Hepatocyte (in vitro differentiated cells): ENCODE measurements around the gene FBXL13. TPM values are rescaled to one million over a fixed set of nuclear protein-coding genes. Genes with fewer than 3 reads are reported as not detected.

Experiments used
- DNase-seq: peaks from one replicate; pipeline ENCODE4 v3.0.0-alpha.2; 2016; ENCODE audit warnings: low spot score
- H2AFZ ChIP-seq: fragments of 200-600 bp; sonication (generic); 2 replicates; pipeline ENCODE4 v1.6.0; 2016; ENCODE audit warnings: antibody characterized with exemption, mild to moderate bottlenecking
- H3K27ac ChIP-seq: fragments of 200-600 bp; sonication (generic); 2 replicates; pipeline ENCODE4 v1.5.1; 2016; ENCODE audit warnings: mild to moderate bottlenecking
- H3K27me3 ChIP-seq: fragments of 200-600 bp; sonication (generic); 2 replicates; pipeline ENCODE4 v1.6.1; 2016
- H3K36me3 ChIP-seq: fragments of 200-600 bp; sonication (generic); replicated peaks from 2 replicates; pipeline ENCODE4 v1.5.1; 2016; ENCODE audit warnings: low read depth; ENCODE audit not compliant: insufficient read depth
- H3K4me1 ChIP-seq: fragments of 200-600 bp; sonication (generic); 2 replicates; pipeline ENCODE4 v1.5.1; 2016; ENCODE audit warnings: mild to moderate bottlenecking, moderate library complexity; ENCODE audit not compliant: insufficient read depth
- H3K4me2 ChIP-seq: fragments of 200-600 bp; sonication (generic); 2 replicates; pipeline ENCODE4 v1.6.0; 2016
- H3K4me3 ChIP-seq: fragments of 200-600 bp; sonication (generic); 2 replicates; pipeline ENCODE4 v1.5.1; 2016; ENCODE audit warnings: mild to moderate bottlenecking
- H3K79me2 ChIP-seq: fragments of 200-600 bp; sonication (generic); 2 replicates; pipeline ENCODE4 v1.6.0; 2017; ENCODE audit warnings: mild to moderate bottlenecking
- H3K9me2 ChIP-seq: fragments of 200-600 bp; sonication (generic); replicated peaks from 2 replicates; pipeline ENCODE4 v1.6.0; 2017; ENCODE audit warnings: mild to moderate bottlenecking; ENCODE audit not compliant: insufficient read depth
- H3K9me3 ChIP-seq: fragments of 200-600 bp; sonication (generic); 2 replicates; pipeline ENCODE4 v1.5.1; 2016; ENCODE audit warnings: low read depth, mild to moderate bottlenecking
- H4K20me1 ChIP-seq: fragments of 200-600 bp; sonication (generic); 2 replicates; pipeline ENCODE4 v1.6.0; 2016; ENCODE audit warnings: mild to moderate bottlenecking; ENCODE audit not compliant: insufficient read depth, poor library complexity, severe bottlenecking
- CTCF ChIP-seq: fragments of 200-600 bp; sonication (generic); IDR thresholded peaks from 2 replicates; pipeline ENCODE4 v1.5.1; 2016; ENCODE audit warnings: antibody characterized with exemption, mild to moderate bottlenecking; ENCODE audit not compliant: poor library complexity
- EZH2 ChIP-seq: fragments of 200-600 bp; sonication (generic); IDR thresholded peaks from 2 replicates; pipeline ENCODE4 v1.6.1; 2016; ENCODE audit warnings: antibody characterized with exemption, mild to moderate bottlenecking, borderline replicate concordance
- EZH2phosphoT487 ChIP-seq: fragments of 200-600 bp; sonication (generic); IDR thresholded peaks from one replicate; pipeline ENCODE4 v1.6.1; 2018; ENCODE audit warnings: antibody characterized with exemption, mild to moderate bottlenecking, low read depth, moderate library complexity; ENCODE audit not compliant: unreplicated experiment, severe bottlenecking
- WGBS: methylation state at CpG from one replicate; pipeline ENCODE4 v1.1.6; 2016; ENCODE audit warnings: low lambda C conversion rate; ENCODE audit errors: missing lambda C conversion rate; 5-methylcytosine and 5-hydroxymethylcytosine counted together
- polyA plus RNA-seq: library from polyadenylated mRNA; unstranded; fragments of >200 nt; fragmentation: Nextera tagmentation; extraction: Ambion mirVana; gene quantifications from 2 replicates; pipeline ENCODE4 v1.2.1, GENCODE V29; 2016
- total RNA-seq: library from RNA; depleted of rRNA; stranded (reverse); fragments of >200 nt; gene quantifications from 2 replicates; pipeline ENCODE4 v1.2.3, GENCODE V29; 2014

FBXL13 gene
- total and polyA plus RNA-seq, 2 experiments from 2014 or later: 0.30 to 1.8 TPM

DNA sequence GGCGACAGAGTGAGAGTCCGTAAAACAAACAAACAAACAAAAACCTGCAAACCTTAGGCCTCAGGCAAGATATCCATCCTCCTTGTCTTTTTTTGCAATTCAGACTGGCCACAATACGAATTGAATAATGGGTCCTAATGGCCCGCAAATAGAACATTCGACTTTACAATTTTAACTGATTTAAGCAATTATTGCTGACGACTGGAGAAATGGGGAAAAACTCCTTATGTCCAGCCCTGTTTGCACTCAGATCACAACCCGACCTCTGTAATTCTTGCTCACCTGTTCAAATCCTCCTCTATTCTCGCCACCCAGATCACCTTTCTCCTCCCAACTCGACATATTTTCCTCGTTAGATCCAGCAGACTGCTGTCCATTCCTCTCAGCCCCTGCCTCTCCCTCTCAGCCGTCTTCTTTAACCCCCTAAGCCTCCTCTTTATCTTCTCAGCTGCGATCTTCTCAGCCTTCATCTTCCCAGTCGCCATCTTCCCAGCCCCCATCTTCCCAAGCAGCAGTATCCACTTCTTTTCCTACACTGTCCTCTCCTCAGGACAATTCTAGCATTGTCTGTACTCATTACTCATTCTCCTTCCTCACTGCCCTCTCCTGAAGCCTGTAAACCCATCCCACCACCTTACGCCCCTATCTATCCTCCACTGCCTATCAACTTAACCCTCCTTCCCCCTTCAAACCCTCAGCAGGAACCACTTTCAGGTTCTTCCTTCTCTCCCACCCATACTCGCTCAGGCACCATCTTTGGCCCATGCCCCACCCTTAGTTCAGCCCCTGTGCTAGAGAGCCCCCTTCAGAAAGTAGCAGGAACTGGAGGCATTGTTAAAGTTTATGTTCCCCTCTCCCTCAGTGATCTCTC is 100.0 kb downstream of the FBXL13 start:
- TF ChIP-seq EZH2 (no peak), EZH2phosphoT487 (no peak), CTCF (no peak)
- Histone ChIP-seq H3K36me3 (no peaks in the 10 kb centered on the region), H3K9me3 (no peaks in the 10 kb centered on the region), H3K79me2 (no peaks in the 10 kb centered on the region), H3K27ac (no peak overlapping the region), H3K27me3 (no peaks in the 10 kb centered on the region), H3K4me3 (no peak overlapping the region), H3K4me2 (no peak overlapping the region), H4K20me1 (no peaks in the 10 kb centered on the region), H2AFZ (no peak overlapping the region), H3K4me1 (no peaks in the 10 kb centered on the region), H3K9me2 (no peaks in the 10 kb centered on the region)
- no peak for DNase-seq
- 89% methylated on average over 15 of the region's 15 CpGs for WGBS

GRCh38 chr7:102973096-102973802 is 101.3 kb downstream of the FBXL13 start:
- TF ChIP-seq EZH2phosphoT487: no peak
- TF ChIP-seq CTCF: no peak
- TF ChIP-seq EZH2: no peak
- no peaks in the 10 kb centered on the region for H3K4me1 ChIP-seq
- H3K4me2 ChIP-seq: no peak overlapping the region
- no peak overlapping the region for H3K27ac ChIP-seq
- no peaks in the 10 kb centered on the region for H3K36me3 ChIP-seq
- no peak overlapping the region for H3K4me3 ChIP-seq
- H2AFZ ChIP-seq: no peak overlapping the region
- DNase-seq: no peak
- no peaks in the 10 kb centered on the region for H3K79me2 ChIP-seq
- no peaks in the 10 kb centered on the region for H4K20me1 ChIP-seq
- H3K27me3 ChIP-seq: no peaks in the 10 kb centered on the region
- no peaks in the 10 kb centered on the region for H3K9me3 ChIP-seq
- WGBS: 94% methylated on average over 23 of the region's 23 CpGs
- no peaks in the 10 kb centered on the region for H3K9me2 ChIP-seq

DNA sequence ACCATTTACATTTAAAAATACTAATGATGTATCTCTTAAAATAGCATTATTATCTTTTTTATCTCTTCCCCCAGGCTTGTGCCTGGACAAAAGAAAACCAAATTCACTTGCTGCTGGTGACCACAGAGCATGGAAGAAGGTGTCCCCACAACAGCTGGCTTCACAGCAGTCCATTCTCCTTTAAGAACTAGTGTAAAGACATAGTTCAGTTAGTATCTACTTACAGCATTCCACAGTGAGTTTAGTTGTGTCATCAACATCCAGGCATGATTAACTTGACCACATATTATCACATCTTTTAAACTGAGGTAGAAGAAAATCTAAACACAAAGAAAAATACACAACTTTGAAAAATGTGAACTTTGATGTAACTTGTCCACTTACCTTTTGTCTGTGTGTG is 106.8 kb downstream of the FBXL13 start:
- no peak overlapping the region for H3K4me2 ChIP-seq
- no peaks in the 10 kb centered on the region for H3K79me2 ChIP-seq
- H3K36me3 ChIP-seq: no peaks in the 10 kb centered on the region
- TF ChIP-seq CTCF (no peak), EZH2phosphoT487 (no peak), EZH2 (no peak)
- no peaks in the 10 kb centered on the region for H3K9me2 ChIP-seq
- DNase-seq: no peak
- no peaks in the 10 kb centered on the region for H3K27me3 ChIP-seq
- H2AFZ ChIP-seq: no peak overlapping the region
- no peaks in the 10 kb centered on the region for H3K9me3 ChIP-seq
- H4K20me1 ChIP-seq: no peaks in the 10 kb centered on the region
- H3K4me3 ChIP-seq: no peak overlapping the region
- H3K27ac ChIP-seq: no peak overlapping the region
- H3K4me1 ChIP-seq: no peaks in the 10 kb centered on the region
